Activated CD8-positive, alpha-beta memory T cell treated with anti-CD3 and anti-CD28 coated beads for 48 hours (primary cell): ENCODE data around the gene PROK1.

Experiments used
- DNase-seq, 3 experiments: peaks; one replicate each; pipeline ENCODE4 v3.0.0-alpha.2; 2020; ENCODE audit warnings: low read depth in 2 of 3, low spot score in 2 of 3

The PROK1 gene

GRCh38 chr1:110487726-110488125 is 36.8 kb downstream of the PROK1 start:
- no peak for DNase-seq

GRCh38 chr1:110488161-110488560 is 37.2 kb downstream of the PROK1 start:
- DNase-seq: no peak

GRCh38 chr1:110488867-110489266 is 37.9 kb downstream of the PROK1 start:
- DNase-seq: no peak

GRCh38 chr1:110489406-110489805 is 38.5 kb downstream of the PROK1 start:
- no peak for DNase-seq

GRCh38 chr1:110489973-110490542 is 39.1 kb downstream of the PROK1 start:
- no peak for DNase-seq

- DNase-seq: no peak
These were observed 40.0 kb downstream of the PROK1 start for GRCh38 chr1:110490791-110491451.

- no peak for DNase-seq
These were observed 41.6 kb downstream of the PROK1 start for GRCh38 chr1:110492573-110492972.

- no peak for DNase-seq
These were observed 42.2 kb downstream of the PROK1 start for GRCh38 chr1:110493059-110493699.

- no peak for DNase-seq
These were observed 43.1 kb downstream of the PROK1 start for GRCh38 chr1:110494036-110494435.

- DNase-seq: no peak
These were observed 43.8 kb downstream of the PROK1 start for GRCh38 chr1:110494522-110495406.

- peak; percentile 24 to 84 (median 64) for DNase-seq
These were observed 45.1 kb downstream of the PROK1 start for GRCh38 chr1:110495926-110496600.

GRCh38 chr1:110498270-110498669 is 47.3 kb downstream of the PROK1 start:
- no peak for DNase-seq

GRCh38 chr1:110501488-110502132 is 50.7 kb downstream of the PROK1 start:
- no peak for DNase-seq

GRCh38 chr1:110502402-110503151 is 51.6 kb downstream of the PROK1 start:
- no peak for DNase-seq

GRCh38 chr1:110503471-110503870 is 52.5 kb downstream of the PROK1 start:
- no peak for DNase-seq

GRCh38 chr1:110504226-110504625 is 53.3 kb downstream of the PROK1 start:
- no peak for DNase-seq

GRCh38 chr1:110505596-110505995 is 54.6 kb downstream of the PROK1 start:
- no peak for DNase-seq

- DNase-seq: no peak
These were observed 55.6 kb downstream of the PROK1 start for GRCh38 chr1:110506541-110506940.
